ENCODE results near the gene POC1A.

DNA sequence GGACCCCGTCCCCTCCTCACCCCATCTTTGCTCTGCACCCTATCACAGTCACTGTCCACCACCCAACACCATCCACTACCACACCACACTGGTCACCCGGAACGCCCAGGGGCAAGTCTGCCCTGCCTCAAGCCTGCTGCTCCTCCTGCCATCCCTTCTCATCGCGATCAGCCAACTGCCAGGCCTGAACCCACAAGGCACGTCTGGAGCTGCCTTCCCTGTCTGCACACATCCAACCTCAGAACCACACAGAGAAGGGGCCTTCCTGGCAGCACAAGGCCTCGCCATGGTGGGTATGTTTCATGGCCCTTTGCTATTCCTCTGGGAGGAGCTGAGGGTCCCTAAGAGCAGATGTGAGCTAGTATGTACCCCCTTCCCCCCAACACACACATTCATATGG is 94.4 kb downstream of the POC1A start:
- TF ChIP-seq CHD2 (IDR thresholded peaks at IDR 0.05; ENCODE audit: low read length, partially characterized antibody) = no peak
- TF ChIP-seq, protein P1, sequence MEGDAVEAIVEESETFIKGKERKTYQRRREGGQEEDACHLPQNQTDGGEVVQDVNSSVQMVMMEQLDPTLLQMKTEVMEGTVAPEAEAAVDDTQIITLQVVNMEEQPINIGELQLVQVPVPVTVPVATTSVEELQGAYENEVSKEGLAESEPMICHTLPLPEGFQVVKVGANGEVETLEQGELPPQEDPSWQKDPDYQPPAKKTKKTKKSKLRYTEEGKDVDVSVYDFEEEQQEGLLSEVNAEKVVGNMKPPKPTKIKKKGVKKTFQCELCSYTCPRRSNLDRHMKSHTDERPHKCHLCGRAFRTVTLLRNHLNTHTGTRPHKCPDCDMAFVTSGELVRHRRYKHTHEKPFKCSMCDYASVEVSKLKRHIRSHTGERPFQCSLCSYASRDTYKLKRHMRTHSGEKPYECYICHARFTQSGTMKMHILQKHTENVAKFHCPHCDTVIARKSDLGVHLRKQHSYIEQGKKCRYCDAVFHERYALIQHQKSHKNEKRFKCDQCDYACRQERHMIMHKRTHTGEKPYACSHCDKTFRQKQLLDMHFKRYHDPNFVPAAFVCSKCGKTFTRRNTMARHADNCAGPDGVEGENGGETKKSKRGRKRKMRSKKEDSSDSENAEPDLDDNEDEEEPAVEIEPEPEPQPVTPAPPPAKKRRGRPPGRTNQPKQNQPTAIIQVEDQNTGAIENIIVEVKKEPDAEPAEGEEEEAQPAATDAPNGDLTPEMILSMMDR (IDR thresholded peaks at IDR 0.05) = no peak
